Esophagus squamous epithelium (tissue), 5 donors: ENCODE measurements around the gene ZNF689. TPM values are rescaled to one million over a fixed set of nuclear protein-coding genes. Genes with fewer than 3 reads are reported as not detected.
A peak's percentile ranks its signal among the peaks of the same experiment; 100 is the strongest.

Source experiments
- DNase-seq: peaks from one replicate; lab custom pipeline; 2025; lab: John Stamatoyannopoulos, UW
- H3K27ac ChIP-seq, 4 donors: fragments of 200-600 bp; sonication (generic); one replicate each; pipeline ENCODE4 v1.5.1; 2016 to 2019; ENCODE audit warnings: mild to moderate bottlenecking in 1 of 4
- H3K27me3 ChIP-seq, 4 donors: fragments of 200-600 bp; sonication (generic); 1 replicate in 3 of 4; 2 replicates in 1 of 4; pipeline versions ENCODE4 v1.5.1 to v1.6.0; 2017 to 2021; ENCODE audit warnings: antibody characterized with exemption in 1 of 4
- H3K36me3 ChIP-seq, 3 donors: fragments of 200-600 bp; sonication (generic); one replicate each; pipeline ENCODE4 v1.5.1; 2016 to 2019
- H3K4me1 ChIP-seq, 3 donors: fragments of 200-600 bp; sonication (generic); one replicate each; pipeline ENCODE4 v1.5.1; 2017 to 2019
- H3K4me3 ChIP-seq, 4 donors: fragments of 200-600 bp; sonication (generic); 1 replicate in 3 of 4; 2 replicates in 1 of 4; pipeline ENCODE4 v1.5.1; 2016 to 2019; ENCODE audit warnings: mild to moderate bottlenecking in 2 of 4, moderate library complexity in 1 of 4
- H3K9me3 ChIP-seq, 3 donors: fragments of 200-600 bp; sonication (generic); one replicate each; pipeline ENCODE4 v1.5.1; 2016 to 2019
- POLR2A ChIP-seq, 4 donors: fragments of 450-650 bp; IDR thresholded peaks; one replicate each; pipeline ENCODE4 v1.6.1; 2017; ENCODE audit warnings: antibody characterized with exemption in 4 of 4, mild to moderate bottlenecking in 4 of 4, moderate library complexity in 3 of 4
- WGBS, 2 donors: methylation state at CpG; one replicate each; pipeline ENCODE4 v1.1.5; 2018; 5-methylcytosine and 5-hydroxymethylcytosine counted together
- intact Hi-C: fragments of 100-400 bp; cut with DNase I; formaldehyde crosslinking; loops from one replicate; pipeline ENCODE4 v1.15.0; 2022
- total RNA-seq, 4 donors: library from RNA; depleted of rRNA; stranded (reverse); fragments of >200 nt; gene quantifications; one replicate each; pipeline ENCODE4 v1.1.0, GENCODE V29; 2016
- TF ChIP-seq, protein P1 (sequence below), 6 experiments: fragments of 450-650 bp in 4 of 6; fragments of 200-600 bp in 2 of 6; sonication (generic) in 2 of 6; IDR thresholded peaks; one replicate each; pipeline ENCODE4 v1.5.1; 2016 to 2019; ENCODE audit warnings: antibody characterized with exemption in 6 of 6, mild to moderate bottlenecking in 4 of 6, moderate library complexity in 4 of 6
- donor health status: DM: yes; HTN: yes; CAD: no.

Gene ZNF689
- total RNA-seq, 4 donors from 2014 or later, result 2.0 to 6.7 (median 3.8) TPM

DNA sequence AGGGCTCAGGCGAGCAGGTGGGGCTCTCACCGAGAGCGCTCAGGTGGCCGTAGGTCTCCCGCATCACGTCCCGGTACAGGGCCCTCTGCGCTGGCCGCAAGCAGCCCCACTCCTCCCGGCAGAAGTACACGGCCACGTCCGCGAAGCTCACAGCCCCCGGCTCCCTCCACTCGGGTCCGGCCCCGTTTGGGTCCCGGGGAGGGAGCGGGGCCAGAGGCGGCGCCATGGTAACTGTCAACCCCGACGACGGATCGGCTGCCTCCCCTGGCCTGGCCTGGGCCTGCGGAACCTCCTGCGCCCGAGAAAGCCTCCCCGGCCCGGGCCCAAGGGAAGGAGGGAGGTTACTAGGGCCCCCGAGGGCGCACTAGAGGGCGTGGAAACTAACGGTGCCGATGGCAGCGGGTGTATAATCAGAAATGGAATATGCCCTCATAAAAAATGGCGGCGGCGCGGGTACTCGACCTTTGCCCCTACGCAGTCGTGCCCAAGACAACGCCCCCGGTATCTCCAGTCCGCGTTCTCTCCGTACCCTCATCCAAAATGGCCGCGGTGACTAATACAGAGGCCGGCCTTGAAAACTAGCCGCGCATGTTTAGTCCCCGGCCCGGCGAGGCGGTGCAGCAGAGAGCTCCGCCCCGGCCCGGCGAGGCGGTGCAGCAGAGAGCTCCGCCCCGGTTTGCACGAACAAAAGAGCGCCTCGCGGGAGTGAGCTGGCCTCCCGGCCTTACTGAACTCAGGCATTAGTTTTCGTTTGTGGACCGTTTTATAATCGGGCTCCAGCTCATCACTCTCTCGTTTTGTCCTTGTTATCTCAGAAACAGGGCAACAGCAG lies 52.0 kb downstream of the ZNF689 start, which contains the start of gene ZNF764:
Gene ZNF764, minus strand, starts transcription at position 418 of the 832 bp plus-strand sequence. Its CDS starts 192 bp downstream, at position 226.
- H3K27me3 ChIP-seq, result no peaks in the 10 kb centered on the region
- H3K4me3 ChIP-seq, result peak within 1 kb of the TSS; percentile 82 to 96 (median 92)
- H3K27ac ChIP-seq, result peak within 1 kb of the TSS; percentile 95 to 98 (median 96)
- peak; percentile 93 for DNase-seq
- peaks cover 9 to 32% (median 15%) of the 10 kb centered on the region in 3 donors for H3K36me3 ChIP-seq
- TF ChIP-seq, protein P1, sequence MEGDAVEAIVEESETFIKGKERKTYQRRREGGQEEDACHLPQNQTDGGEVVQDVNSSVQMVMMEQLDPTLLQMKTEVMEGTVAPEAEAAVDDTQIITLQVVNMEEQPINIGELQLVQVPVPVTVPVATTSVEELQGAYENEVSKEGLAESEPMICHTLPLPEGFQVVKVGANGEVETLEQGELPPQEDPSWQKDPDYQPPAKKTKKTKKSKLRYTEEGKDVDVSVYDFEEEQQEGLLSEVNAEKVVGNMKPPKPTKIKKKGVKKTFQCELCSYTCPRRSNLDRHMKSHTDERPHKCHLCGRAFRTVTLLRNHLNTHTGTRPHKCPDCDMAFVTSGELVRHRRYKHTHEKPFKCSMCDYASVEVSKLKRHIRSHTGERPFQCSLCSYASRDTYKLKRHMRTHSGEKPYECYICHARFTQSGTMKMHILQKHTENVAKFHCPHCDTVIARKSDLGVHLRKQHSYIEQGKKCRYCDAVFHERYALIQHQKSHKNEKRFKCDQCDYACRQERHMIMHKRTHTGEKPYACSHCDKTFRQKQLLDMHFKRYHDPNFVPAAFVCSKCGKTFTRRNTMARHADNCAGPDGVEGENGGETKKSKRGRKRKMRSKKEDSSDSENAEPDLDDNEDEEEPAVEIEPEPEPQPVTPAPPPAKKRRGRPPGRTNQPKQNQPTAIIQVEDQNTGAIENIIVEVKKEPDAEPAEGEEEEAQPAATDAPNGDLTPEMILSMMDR (IDR thresholded peaks at IDR 0.05), result peak in 2 of 6 experiments; percentile 12 to 39
- TF ChIP-seq POLR2A (IDR thresholded peaks at IDR 0.05), result peak in 1 of 4 donors; percentile 62
- no peaks in the 10 kb centered on the region for H3K9me3 ChIP-seq
- no CpG with 5 or more reads among the region's 74 CpGs for WGBS, 2 donors
- H3K4me1 ChIP-seq, result peaks cover 16 to 48% (median 17%) of the 10 kb centered on the region in 3 donors
- intact Hi-C loops, result no loop called here

DNA sequence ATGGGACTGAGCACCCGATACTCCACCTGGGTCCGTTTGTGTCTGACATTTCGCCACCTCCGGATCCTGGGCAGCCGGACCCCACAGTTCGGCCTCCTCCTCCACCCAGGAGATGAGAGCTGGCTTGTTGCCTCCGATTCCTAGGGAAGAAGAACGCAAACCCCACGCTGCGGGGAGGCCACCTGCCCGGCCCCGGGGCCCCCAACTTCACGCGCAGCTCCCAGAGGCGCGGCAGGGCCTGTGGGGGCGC lies 52.6 kb downstream of the ZNF689 start:
- H3K36me3 ChIP-seq, result peaks cover 9 to 37% (median 15%) of the 10 kb centered on the region in 3 donors
- H3K27me3 ChIP-seq, result no peaks in the 10 kb centered on the region
- TF ChIP-seq POLR2A (IDR thresholded peaks at IDR 0.05), result no peak
- TF ChIP-seq, protein P1 (IDR thresholded peaks at IDR 0.05), result no peak
- intact Hi-C loops, result no loop called here
- no peaks in the 10 kb centered on the region for H3K9me3 ChIP-seq
- H3K4me1 ChIP-seq, result peaks cover 16 to 48% (median 17%) of the 10 kb centered on the region in 3 donors
- H3K27ac ChIP-seq, result peak overlapping the region; percentile 95 to 98 (median 96)
- WGBS, 2 donors, result 0 to 5% methylated on average over 1 to 4 of the region's 17 CpGs
- H3K4me3 ChIP-seq, result peak overlapping the region; percentile 82 to 96 (median 92)
- no peak for DNase-seq

DNA sequence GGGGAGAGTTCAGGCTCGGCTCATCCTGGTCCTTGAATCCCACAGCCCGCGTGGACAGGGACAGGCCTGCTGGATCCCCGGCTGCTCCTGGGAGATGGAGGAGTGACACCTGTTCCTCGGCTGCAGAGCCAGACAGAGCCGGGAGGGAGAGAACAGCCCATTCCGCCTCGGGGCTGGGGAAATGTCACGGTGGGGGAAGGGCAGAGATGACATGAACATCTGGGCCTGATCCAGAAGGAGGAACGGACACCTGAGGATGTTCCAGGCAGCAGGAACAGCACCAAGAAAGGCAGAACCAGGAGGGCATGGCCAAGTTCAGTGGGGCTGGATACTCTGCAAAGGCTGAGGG lies 54.1 kb downstream of the ZNF689 start:
- H3K27ac ChIP-seq, result no peak overlapping the region
- TF ChIP-seq, protein P1 (IDR thresholded peaks at IDR 0.05), result no peak
- no peak for TF ChIP-seq POLR2A (IDR thresholded peaks at IDR 0.05)
- WGBS, 2 donors, result 33 to 44% methylated on average over 1 to 6 of the region's 10 CpGs

DNA sequence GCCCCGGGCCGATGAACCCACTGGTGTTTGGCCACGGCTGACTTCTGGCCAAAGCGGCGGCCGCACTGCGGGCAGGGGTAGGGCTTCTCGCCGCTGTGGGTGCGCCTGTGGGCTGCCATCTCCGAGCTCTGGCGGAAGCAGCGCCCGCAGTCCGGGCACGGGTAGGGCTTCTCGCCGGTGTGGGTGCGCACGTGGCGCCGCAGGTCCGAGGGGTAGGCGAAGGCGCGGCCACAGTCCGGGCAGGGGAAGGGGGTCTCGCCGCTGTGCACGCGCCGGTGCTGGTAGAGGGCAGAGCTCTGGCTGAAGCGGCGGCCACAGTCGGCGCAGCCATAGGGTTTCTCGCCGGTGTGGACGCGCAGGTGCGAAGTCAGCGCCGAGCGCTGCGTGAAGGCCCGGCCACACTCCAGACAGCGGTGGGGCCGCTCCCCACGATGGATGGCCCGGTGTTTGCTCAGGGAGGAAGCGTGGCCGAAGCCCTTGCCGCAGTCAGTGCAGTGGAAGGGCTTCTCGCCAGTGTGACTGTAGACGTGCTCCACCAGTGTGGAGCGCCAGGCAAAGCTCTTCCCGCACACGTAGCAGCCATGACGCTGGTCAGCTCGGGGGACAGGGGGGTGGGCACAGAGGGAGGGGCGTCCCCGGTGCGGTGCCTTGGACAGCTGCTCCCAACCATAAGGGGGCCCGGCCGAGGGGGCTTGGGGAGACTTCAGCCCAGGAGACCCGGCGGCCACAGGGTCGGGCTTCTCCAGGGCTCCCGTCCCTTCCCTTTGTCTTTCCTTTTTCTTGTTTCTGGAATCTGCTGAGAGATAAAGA lies 54.7 kb downstream of the ZNF689 start:
- DNase-seq, result no peak
- no peak overlapping the region for H3K27ac ChIP-seq

More for the DNA sequence above, 54.1 kb downstream of the ZNF689 start:
- Histone ChIP-seq H3K27me3 (no peaks in the 10 kb centered on the region), H3K9me3 (no peaks in the 10 kb centered on the region), H3K36me3 (peaks cover 9 to 39% (median 15%) of the 10 kb centered on the region in 3 donors), H3K4me1 (peaks cover 16 to 51% (median 19%) of the 10 kb centered on the region in 3 donors), H3K4me3 (no peak overlapping the region)
- intact Hi-C loops, result no loop called here
- DNase-seq, result no peak

More for the DNA sequence above, 54.7 kb downstream of the ZNF689 start:
- Histone ChIP-seq H3K27me3 (no peaks in the 10 kb centered on the region), H3K36me3 (peaks cover 9 to 39% (median 15%) of the 10 kb centered on the region in 3 donors), H3K4me3 (no peak overlapping the region), H3K4me1 (peaks cover 15 to 48% (median 16%) of the 10 kb centered on the region in 3 donors), H3K9me3 (no peaks in the 10 kb centered on the region)
- WGBS, 2 donors, result 88 to 90% methylated on average over 8 to 13 of the region's 69 CpGs
- no peak for TF ChIP-seq POLR2A (IDR thresholded peaks at IDR 0.05)
- TF ChIP-seq, protein P1 (IDR thresholded peaks at IDR 0.05), result no peak
- intact Hi-C loops, result no loop called here
